Neural cell (in vitro differentiated cells): ENCODE data around the gene ZNF154. TPM values are rescaled to one million over a fixed set of nuclear protein-coding genes. Genes with fewer than 3 reads are reported as not detected.

ENCODE experiments used
- H2AFZ ChIP-seq: fragments of 200-600, 300-800 bp; sonication (generic), shearing (Covaris generic); 2 replicates; pipeline ENCODE4 v1.6.0; 2014; ENCODE audit warnings: low read depth, mild to moderate bottlenecking, antibody characterized with exemption, low read length, moderate library complexity
- H3F3A ChIP-seq: fragments of 200-600 bp; shearing (Covaris generic); 2 replicates; pipeline ENCODE4 v1.6.1; 2016; ENCODE audit warnings: mild to moderate bottlenecking, moderate library complexity, mixed read lengths, antibody characterized with exemption, low read length; ENCODE audit not compliant: insufficient read depth, poor library complexity, severe bottlenecking
- H3K27ac ChIP-seq: fragments of 200-600, 300-800 bp; sonication (generic), shearing (Covaris generic); 2 replicates; pipeline ENCODE4 v1.5.1; 2014; ENCODE audit warnings: mild to moderate bottlenecking, low read length, moderate library complexity
- H3K27me3 ChIP-seq: fragments of 300-800, 200-600 bp; sonication (generic), shearing (Covaris generic); 2 replicates; pipeline ENCODE4 v1.6.0; 2014; ENCODE audit warnings: mild to moderate bottlenecking, low read depth, low read length, moderate library complexity; ENCODE audit not compliant: insufficient read depth
- H3K36me3 ChIP-seq: fragments of 300-800, 200-600 bp; sonication (generic), shearing (Covaris generic); 2 replicates; pipeline ENCODE4 v1.5.1; 2014; ENCODE audit warnings: mild to moderate bottlenecking, antibody characterized with exemption, low read length, moderate library complexity; ENCODE audit not compliant: insufficient read depth
- H3K4me2 ChIP-seq: fragments of 300-800, 200-600 bp; sonication (generic), shearing (Covaris generic); 2 replicates; pipeline ENCODE4 v1.6.0; 2014; ENCODE audit warnings: mild to moderate bottlenecking, low read length
- H3K4me3 ChIP-seq: fragments of 300-800, 200-600 bp; sonication (generic), shearing (Covaris generic); 2 replicates; pipeline ENCODE4 v1.5.1; 2014; ENCODE audit warnings: mild to moderate bottlenecking, low read length, moderate library complexity
- H3K79me2 ChIP-seq: fragments of 200-600 bp; shearing (Covaris generic); replicated peaks from 2 replicates; pipeline ENCODE4 v1.6.0; 2014; ENCODE audit warnings: mild to moderate bottlenecking, low read length, moderate library complexity; ENCODE audit not compliant: insufficient read depth
- H3K9ac ChIP-seq: fragments of 300-800, 200-600 bp; sonication (generic), shearing (Covaris generic); 2 replicates; pipeline ENCODE4 v1.6.1; 2016; ENCODE audit warnings: mild to moderate bottlenecking, low read length, mixed read lengths
- H3K9me2 ChIP-seq: fragments of 200-600 bp; shearing (Covaris generic); 2 replicates; pipeline ENCODE4 v1.6.1; 2016; ENCODE audit warnings: mild to moderate bottlenecking, low read length, mixed read lengths; ENCODE audit not compliant: insufficient read depth
- H3K9me3 ChIP-seq: fragments of 200-600, 300-800 bp; sonication (generic), shearing (Covaris generic); 2 replicates; pipeline ENCODE4 v1.6.1; 2016; ENCODE audit warnings: mild to moderate bottlenecking, mixed run types, low read length, moderate library complexity, mixed read lengths
- H4K20me1 ChIP-seq: fragments of 200-600 bp; shearing (Covaris generic); 2 replicates; pipeline ENCODE4 v1.6.1; 2016; ENCODE audit warnings: mild to moderate bottlenecking, mixed run types; ENCODE audit not compliant: insufficient read depth
- CTCF ChIP-seq: fragments of 450-650 bp; IDR thresholded peaks from 2 replicates; pipeline ENCODE4 v1.5.1; 2014; ENCODE audit warnings: antibody characterized with exemption, mild to moderate bottlenecking, moderate library complexity; ENCODE audit not compliant: poor library complexity, severe bottlenecking
- EP300 ChIP-seq: fragments of 450-650 bp; conservative IDR thresholded peaks from 2 replicates; pipeline ENCODE4 v1.6.1; 2014; ENCODE audit warnings: antibody characterized with exemption, mild to moderate bottlenecking, moderate library complexity; ENCODE audit not compliant: poor library complexity, severe bottlenecking
- EZH2 ChIP-seq: fragments of 200-600, 300-800 bp; shearing (Covaris generic), sonication (generic); IDR thresholded peaks from 2 replicates; pipeline ENCODE4 v1.6.1; 2014; ENCODE audit warnings: antibody characterized with exemption, low read length, borderline replicate concordance, mild to moderate bottlenecking; ENCODE audit not compliant: insufficient read depth, poor library complexity, severe bottlenecking
- MXI1 ChIP-seq: fragments of 450-650 bp; conservative IDR thresholded peaks from 2 replicates; pipeline ENCODE4 v1.6.1; 2014; ENCODE audit warnings: antibody characterized with exemption, mild to moderate bottlenecking; ENCODE audit not compliant: poor library complexity, severe bottlenecking
- POLR2AphosphoS5 ChIP-seq: IDR thresholded peaks from 2 replicates; pipeline ENCODE4 v1.6.1; 2012
- RAD21 ChIP-seq: fragments of 450-650 bp; conservative IDR thresholded peaks from 2 replicates; pipeline ENCODE4 v1.6.1; 2014; ENCODE audit warnings: antibody characterized with exemption, mild to moderate bottlenecking, moderate library complexity
- REST ChIP-seq: IDR thresholded peaks from 2 replicates; pipeline ENCODE4 v1.6.1; 2012; ENCODE audit warnings: borderline replicate concordance
- SMC3 ChIP-seq: fragments of 450-650 bp; conservative IDR thresholded peaks from 2 replicates; pipeline ENCODE4 v1.6.1; 2014; ENCODE audit warnings: antibody characterized with exemption, mild to moderate bottlenecking, moderate library complexity; ENCODE audit not compliant: poor library complexity
- TAF1 ChIP-seq: IDR thresholded peaks from 2 replicates; pipeline ENCODE4 v1.6.1; 2012; ENCODE audit warnings: low read depth
- polyA plus RNA-seq: library from polyadenylated mRNA; depleted of rRNA; stranded (reverse); fragments of >200 nt; gene quantifications from 2 replicates; pipeline ENCODE4 v1.2.3, GENCODE V29; 2014

The ZNF154 gene
- polyA plus RNA-seq, 1 donor from 2014 or later = 25.5 TPM

- no peak overlapping the region for H3K4me3 ChIP-seq
- no peaks in the 10 kb centered on the region for H3K27me3 ChIP-seq
- no peak overlapping the region for H3K9ac ChIP-seq
- H3K9me2 ChIP-seq = no peaks in the 10 kb centered on the region
- H3K9me3 ChIP-seq = no peaks in the 10 kb centered on the region
- no peaks in the 10 kb centered on the region for H3F3A ChIP-seq
- no peak overlapping the region for H3K27ac ChIP-seq
- H2AFZ ChIP-seq = no peak overlapping the region
- H4K20me1 ChIP-seq = no peaks in the 10 kb centered on the region
- no peak overlapping the region for H3K4me2 ChIP-seq
- TF ChIP-seq EZH2 (no peak), REST (no peak), RAD21 (no peak), CTCF (no peak), TAF1 (no peak), SMC3 (no peak), POLR2AphosphoS5 (no peak), EP300 (no peak), MXI1 (no peak)
- H3K79me2 ChIP-seq = no peaks in the 10 kb centered on the region
- H3K36me3 ChIP-seq = no peaks in the 10 kb centered on the region
These were observed 57.4 kb downstream of the ZNF154 start for GRCh38 chr19:57651654-57651996.

- Histone ChIP-seq H3K9me2 (no peaks in the 10 kb centered on the region), H3F3A (no peaks in the 10 kb centered on the region), H3K4me3 (no peak overlapping the region), H3K79me2 (no peaks in the 10 kb centered on the region), H3K9ac (no peak overlapping the region), H3K36me3 (peaks cover 4% of the 10 kb centered on the region), H2AFZ (no peak overlapping the region), H3K27ac (no peak overlapping the region), H3K4me2 (no peak overlapping the region), H3K9me3 (no peaks in the 10 kb centered on the region), H3K27me3 (no peaks in the 10 kb centered on the region), H4K20me1 (no peaks in the 10 kb centered on the region)
- no peak for TF ChIP-seq POLR2AphosphoS5
- TF ChIP-seq RAD21 = no peak
- no peak for TF ChIP-seq EP300
- TF ChIP-seq EZH2 = no peak
- no peak for TF ChIP-seq CTCF
- TF ChIP-seq TAF1 = no peak
- TF ChIP-seq REST = no peak
- TF ChIP-seq SMC3 = no peak
- no peak for TF ChIP-seq MXI1
These were observed 60.5 kb downstream of the ZNF154 start for GRCh38 chr19:57648331-57649003.
